Inflammatory macrophage treated with lipopolysaccharide for 1 hour (primary cell): ENCODE data around the gene ACAD10.
"Not testable (repeated sequence)": the region's sequence is repeated elsewhere in the genome, so short reads cannot be mapped to it uniquely, and the experiment has no call there.

Experiments
- DNase-seq, 2 donors: peaks; one replicate each; pipeline ENCODE4 v3.0.0-alpha.2; 2020 to 2022

ACAD10 gene

DNA sequence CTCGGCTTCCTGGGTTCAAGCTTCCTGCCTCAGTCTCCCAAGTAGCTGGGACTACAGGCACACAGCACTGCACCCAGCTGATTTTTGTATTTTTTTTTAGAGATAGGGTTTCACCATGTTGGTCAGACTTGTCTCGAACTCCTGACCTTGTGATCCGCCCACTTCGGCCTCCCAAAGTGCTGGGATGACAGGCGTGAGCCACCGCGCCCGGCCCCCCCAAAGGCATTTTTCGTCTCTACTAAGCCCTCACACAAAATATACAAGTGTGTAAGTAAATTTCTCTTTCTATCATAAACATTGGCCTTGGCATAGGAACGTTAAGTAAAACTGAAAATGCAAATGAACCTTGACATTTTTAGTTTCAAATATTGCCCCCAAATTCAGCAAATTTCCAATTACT, 2.1 kb downstream of the ACAD10 start:
- DNase-seq = no peak

GRCh38 chr12:111691262-111691661, 5.4 kb downstream of the ACAD10 start:
- no peak for DNase-seq

GRCh38 chr12:111692575-111693210, 6.8 kb downstream of the ACAD10 start:
- DNase-seq = peak; percentile 37 to 43

DNA sequence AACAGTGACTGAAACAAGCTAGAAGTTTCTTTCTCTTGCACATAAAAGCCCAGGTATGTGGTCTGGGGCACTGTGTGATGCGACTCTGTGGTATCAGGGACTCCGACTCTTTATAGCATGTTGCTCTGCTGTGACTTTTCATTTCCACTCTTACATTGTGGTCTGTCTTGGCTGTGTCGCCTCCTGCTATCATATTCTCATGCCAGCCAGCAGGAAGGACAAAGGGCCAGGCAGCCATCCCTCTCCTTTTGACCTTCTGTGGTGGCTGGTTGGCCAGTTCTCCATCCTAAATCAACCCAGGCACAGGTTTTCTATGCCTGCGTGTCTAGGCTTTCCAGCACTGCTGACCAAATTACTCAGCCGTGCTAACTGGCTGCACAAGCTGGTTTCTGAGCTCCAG, 8.0 kb downstream of the ACAD10 start:
- DNase-seq = no peak

GRCh38 chr12:111699962-111700361, 14.1 kb downstream of the ACAD10 start:
- no peak for DNase-seq

DNA sequence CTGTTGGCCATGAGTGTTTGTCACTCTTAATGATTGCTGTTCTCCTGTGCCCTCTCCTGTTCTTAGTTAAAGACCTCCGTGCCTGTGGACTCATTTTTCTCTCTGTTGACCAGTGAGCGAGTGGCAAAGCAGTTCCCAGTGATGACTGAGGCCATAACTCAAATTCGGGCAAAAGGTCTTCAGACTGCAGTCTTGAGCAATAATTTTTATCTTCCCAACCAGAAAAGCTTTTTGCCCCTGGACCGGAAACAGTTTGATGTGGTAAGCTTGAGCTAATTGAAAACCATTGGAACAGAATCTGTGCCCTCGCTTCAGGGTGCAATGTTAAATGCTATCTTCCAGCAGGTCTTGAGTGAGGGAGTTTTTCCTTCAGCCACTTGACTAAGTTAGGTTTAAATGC, 19.8 kb downstream of the ACAD10 start:
- no peak for DNase-seq

DNA sequence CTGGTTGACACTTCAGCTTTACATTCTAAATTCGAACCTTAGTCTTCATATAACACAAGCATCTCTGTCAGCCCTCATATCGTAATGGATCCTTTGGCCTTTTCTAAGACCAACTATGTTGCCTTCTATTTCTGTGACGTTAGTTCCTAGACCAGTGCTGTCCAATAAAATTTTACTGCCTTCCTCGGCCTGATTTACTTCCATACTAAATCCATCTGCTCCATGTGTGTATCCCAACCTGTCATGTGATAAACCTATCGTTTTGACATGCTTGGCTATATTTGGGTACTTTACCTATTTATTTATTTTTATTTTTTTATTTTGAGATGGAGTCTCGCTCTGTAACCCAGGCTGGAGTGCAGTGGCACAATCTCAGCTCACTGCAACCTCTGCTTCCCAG, 20.3 kb downstream of the ACAD10 start:
- no peak for DNase-seq

DNA sequence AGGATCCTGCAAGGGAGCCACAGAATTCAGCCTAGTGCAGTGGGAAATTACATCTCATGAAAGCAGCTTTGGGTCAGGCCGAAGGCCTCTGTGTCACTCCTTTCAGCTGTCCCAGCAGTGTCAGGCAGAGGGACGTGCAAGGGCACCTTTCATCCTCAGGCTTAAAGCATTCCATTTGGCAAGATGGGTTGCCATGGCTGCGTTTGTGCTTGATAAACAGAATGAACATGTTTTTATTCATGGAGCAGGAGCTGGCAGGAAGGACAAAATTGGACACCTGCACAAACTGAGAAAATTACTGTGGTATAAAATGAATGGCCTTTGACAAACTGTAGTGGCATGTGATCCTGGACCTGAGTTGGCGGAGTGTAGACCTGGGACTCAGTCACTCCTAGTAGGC, 29.4 kb downstream of the ACAD10 start:
- DNase-seq = no peak

DNA sequence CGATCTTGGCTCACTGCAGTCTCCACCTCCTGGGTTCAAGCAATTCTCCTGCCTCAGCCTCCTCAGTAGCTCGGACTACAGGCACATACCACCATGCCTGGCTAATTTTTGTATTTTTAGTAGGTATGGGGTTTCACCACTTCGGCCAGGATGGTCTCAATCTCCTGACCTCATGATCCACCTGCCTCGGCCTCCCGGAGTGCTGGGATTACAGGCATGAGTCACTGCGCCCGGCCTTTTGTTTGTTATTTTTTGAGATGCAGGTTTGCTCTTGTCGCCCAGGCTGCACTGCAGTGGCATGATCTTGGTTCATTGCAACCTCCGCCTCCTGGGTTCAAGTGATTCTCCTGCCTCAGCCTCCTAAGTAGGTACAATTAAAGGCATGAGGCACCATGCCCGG, 33.5 kb downstream of the ACAD10 start:
- DNase-seq = not testable (repeated sequence)

DNA sequence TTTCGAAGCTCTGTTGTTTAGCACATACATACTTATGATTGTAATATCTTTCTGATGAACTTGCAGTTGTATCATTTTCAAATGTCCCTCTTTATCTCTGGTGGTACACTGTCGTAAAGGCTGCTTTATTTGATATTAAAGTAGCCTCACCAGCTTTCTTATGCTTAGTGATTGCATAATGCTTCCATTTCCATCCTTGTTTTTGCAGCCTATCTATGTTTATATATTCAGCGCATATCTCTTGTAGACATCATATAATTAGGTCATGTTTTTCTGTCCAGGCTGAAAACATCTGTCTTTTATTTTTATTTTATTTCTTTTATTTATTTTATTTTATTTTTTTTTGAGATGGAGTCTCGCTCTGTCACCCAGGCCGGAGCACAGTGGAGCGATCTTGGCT, 34.6 kb downstream of the ACAD10 start:
- DNase-seq = no peak

GRCh38 chr12:111723646-111724360, 38.0 kb downstream of the ACAD10 start:
- not testable (repeated sequence) for DNase-seq

GRCh38 chr12:111728795-111729194, 42.9 kb downstream of the ACAD10 start:
- no peak for DNase-seq

DNA sequence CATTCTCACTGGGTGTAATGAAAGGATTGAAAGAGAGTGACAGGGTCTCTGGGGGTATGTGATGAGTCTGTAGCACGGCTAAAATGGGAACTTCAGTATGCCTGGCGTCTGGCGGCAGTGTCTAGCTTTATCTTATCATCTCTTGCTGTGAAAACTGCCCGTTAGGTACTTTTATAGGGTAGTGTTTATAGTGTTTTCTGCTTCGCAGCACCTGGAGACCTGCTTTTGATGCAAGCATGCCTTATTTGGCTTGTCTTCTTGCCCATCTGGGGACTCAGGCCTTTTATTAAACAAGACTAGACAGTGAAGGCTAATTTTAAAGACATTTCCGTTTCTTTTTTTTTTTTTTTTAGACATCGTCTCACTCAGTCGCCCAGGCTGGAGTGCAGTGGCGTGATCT, 44.6 kb downstream of the ACAD10 start:
- no peak for DNase-seq

GRCh38 chr12:111732786-111733185, 46.9 kb downstream of the ACAD10 start:
- no peak for DNase-seq

- DNase-seq = no peak
Observed at GRCh38 chr12:111733340-111733915, 47.6 kb downstream of the ACAD10 start.

GRCh38 chr12:111739524-111739923, 53.7 kb downstream of the ACAD10 start:
- DNase-seq = not testable (repeated sequence)

DNA sequence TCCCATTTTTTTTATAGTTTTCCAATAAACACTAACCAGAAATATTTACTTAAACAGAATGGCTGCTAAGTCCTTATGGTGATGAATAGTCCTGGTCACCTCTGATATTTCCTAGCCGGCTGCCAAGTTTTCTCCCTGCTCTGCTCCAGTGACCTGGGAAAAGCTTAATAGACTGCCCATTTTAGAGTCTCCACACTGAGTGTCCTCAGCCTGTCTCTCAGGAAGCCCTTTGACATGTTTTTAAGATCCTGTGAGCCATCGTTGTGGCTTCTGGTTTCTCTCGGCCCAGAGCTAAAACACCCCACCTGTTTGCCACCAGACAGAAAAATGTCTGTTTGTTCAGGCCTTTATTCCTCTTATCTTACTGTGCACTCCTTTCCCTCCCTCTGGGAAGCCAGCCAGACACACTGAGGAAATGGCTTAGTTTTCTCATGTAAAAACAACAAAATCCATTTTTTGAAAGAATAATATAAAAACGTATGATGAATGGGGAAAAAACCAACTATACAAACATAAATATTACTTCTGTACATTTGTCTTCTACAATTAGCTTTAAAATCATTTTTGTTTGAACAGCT, 55.5 kb downstream of the ACAD10 start:
- DNase-seq = no peak

DNA sequence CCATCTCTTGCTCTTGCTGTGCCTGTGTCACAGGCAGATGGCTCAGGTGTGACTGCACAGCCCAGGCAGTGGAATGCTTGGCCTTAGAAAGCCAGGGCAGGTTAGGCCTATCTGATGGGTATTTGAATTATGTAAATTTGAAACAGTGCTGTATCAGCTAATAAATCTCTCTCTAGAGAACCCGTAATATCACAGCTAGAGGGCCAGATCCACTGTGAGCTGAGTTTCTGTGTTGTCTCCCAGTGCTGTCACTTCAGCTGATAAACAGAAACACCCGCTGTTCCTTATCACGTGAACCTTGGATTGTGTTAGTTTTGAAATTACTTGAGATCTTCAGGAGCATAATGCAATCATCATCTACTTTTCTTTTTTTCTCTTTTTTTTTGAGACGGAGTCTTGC, 59.4 kb downstream of the ACAD10 start:
- no peak for DNase-seq

DNA sequence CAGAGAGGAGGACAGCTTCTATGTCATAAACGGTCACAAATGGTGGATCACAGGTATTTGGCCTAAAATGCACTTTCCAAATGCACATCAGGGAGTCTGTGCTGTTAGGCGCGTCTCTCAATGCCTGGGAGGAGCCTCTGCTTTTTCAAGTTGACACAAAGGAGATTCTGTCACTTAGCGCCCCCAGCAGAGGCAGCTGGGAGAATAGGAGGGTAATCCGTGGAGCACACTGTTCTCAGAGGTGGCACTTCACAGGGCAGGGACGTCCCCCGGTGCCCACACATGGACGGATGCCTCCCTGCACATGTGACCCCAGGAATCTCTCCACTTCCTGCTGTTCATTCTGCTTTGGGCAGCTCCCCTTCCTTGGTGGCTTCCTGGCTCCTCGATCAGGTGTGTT, 61.5 kb downstream of the ACAD10 start:
- no peak for DNase-seq

DNA sequence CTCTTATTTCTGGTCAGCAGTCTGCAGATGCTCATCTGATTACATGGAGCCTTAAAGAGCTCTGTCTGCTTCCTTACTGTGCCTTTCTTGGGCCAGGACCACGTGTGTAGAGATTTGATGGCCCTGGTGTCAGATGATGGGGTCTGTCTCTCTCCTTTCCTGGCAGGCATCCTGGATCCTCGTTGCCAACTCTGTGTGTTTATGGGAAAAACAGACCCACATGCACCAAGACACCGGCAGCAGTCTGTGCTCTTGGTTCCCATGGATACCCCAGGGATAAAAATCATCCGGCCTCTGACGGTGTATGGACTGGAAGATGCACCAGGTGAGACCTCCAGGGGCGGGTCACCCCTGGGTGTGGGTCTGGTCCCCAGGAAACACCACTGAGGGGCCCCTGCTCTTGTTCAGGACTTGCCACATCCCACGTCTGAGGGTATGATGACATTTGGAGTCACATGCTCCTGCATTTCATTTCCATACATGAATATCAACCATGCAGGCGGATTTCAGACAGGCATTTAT, 62.4 kb downstream of the ACAD10 start:
- DNase-seq = no peak

GRCh38 chr12:111748867-111749266, 63.0 kb downstream of the ACAD10 start:
- no peak for DNase-seq

GRCh38 chr12:111749391-111749790, 63.5 kb downstream of the ACAD10 start:
- DNase-seq = no peak

DNA sequence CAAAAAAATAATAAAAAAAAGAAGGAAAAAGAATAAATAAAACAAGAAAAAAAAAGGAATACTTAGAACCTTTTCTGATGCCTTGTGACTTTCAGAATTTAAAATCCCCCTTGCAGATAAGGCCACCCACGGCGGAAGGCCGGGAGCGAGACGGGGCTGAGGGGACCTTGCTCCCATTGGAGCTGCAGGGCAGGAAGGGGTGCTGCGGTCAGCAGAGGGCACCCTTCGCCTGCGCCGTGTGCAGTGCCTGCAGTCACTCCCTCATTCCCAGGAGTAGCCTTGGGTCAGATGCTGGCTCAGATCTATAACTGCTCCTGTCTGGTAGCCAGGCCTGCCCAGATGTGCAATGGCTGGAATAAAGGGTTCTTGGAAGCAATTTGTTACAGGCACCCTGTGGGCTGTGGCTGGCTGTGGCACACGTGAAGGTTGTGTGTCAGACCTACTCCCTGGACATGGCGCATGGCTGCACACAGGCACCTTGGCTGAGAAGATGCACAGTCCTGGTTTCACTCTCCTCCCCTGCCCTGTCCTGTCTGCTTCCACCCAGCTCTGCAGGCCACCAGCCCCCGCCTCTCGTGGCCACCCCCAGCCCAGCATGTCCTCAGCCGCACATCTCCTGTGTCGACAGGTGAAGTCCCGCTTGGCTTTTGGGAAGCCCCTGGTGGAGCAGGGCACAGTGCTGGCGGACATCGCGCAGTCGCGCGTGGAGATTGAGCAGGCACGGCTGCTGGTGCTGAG, 67.5 kb downstream of the ACAD10 start:
- DNase-seq = peak in 1 of 2 donors; percentile 61
